GM23338 (cell line): ENCODE data around the gene CA7. TPM values are rescaled to one million over a fixed set of nuclear protein-coding genes. Genes with fewer than 3 reads are reported as not detected.
A peak's percentile ranks its signal among the peaks of the same experiment; 100 is the strongest.

Experiments
- ATAC-seq: fragments of 200-7000 bp; cut with Tn5 transposase; 3 replicates; pipeline ENCODE4 v1.9.1; 2020
- DNase-seq: peaks from one replicate; pipeline ENCODE4 v3.0.0-alpha.2; 2015; ENCODE audit warnings: low spot score
- H2AFZ ChIP-seq: fragments of 200-600 bp; sonication (generic); 2 replicates; pipeline ENCODE4 v1.8.0; 2016; ENCODE audit warnings: antibody characterized with exemption, mild to moderate bottlenecking, moderate library complexity
- H3F3A ChIP-seq: fragments of 200-600 bp; sonication (generic); replicated peaks from 2 replicates; pipeline ENCODE4 v1.8.0; 2017; ENCODE audit warnings: antibody characterized with exemption, mixed run types, low read depth
- H3K27ac ChIP-seq: fragments of 200-600 bp; sonication (generic); 2 replicates; pipeline ENCODE4 v1.6.1; 2016; ENCODE audit warnings: low read depth
- H3K27me3 ChIP-seq: fragments of 200-600 bp; sonication (generic); 2 replicates; pipeline ENCODE4 v1.8.0; 2016; ENCODE audit warnings: mild to moderate bottlenecking, mixed run types, moderate library complexity; ENCODE audit not compliant: insufficient read depth
- H3K36me3 ChIP-seq: fragments of 200-600 bp; sonication (generic); 2 replicates; pipeline ENCODE4 v1.8.0; 2016; ENCODE audit warnings: mild to moderate bottlenecking; ENCODE audit not compliant: insufficient read depth
- H3K4me1 ChIP-seq: fragments of 200-600 bp; sonication (generic); 2 replicates; pipeline ENCODE4 v1.8.0; 2016; ENCODE audit warnings: mild to moderate bottlenecking, moderate library complexity; ENCODE audit not compliant: insufficient read depth
- H3K4me2 ChIP-seq: fragments of 200-600 bp; sonication (generic); 2 replicates; pipeline ENCODE4 v1.7.1; 2017; ENCODE audit warnings: mixed run types
- H3K4me3 ChIP-seq: fragments of 200-600 bp; sonication (generic); 2 replicates; pipeline ENCODE4 v1.6.1; 2016; ENCODE audit warnings: mixed run types
- H3K79me2 ChIP-seq: fragments of 200-600 bp; sonication (generic); replicated peaks from 2 replicates; pipeline ENCODE4 v1.8.0; 2017; ENCODE audit warnings: mild to moderate bottlenecking; ENCODE audit not compliant: insufficient read depth
- H3K9me2 ChIP-seq: fragments of 200-600 bp; sonication (generic); 2 replicates; pipeline ENCODE4 v1.8.0; 2017; ENCODE audit not compliant: insufficient read depth
- H4K20me1 ChIP-seq: fragments of 200-600 bp; sonication (generic); replicated peaks from 2 replicates; pipeline ENCODE4 v1.8.0; 2017; ENCODE audit warnings: mild to moderate bottlenecking; ENCODE audit not compliant: insufficient read depth
- H3K27ac Mint-ChIP-seq: 2 replicates; pipeline ENCODE4 v1.8.0; 2020; ENCODE audit warnings: inconsistent platforms, mild to moderate bottlenecking, moderate library complexity, mixed read lengths
- H3K27me3 Mint-ChIP-seq: 3 replicates; pipeline ENCODE4 v1.8.0; 2022; ENCODE audit warnings: low read depth, mild to moderate bottlenecking, moderate library complexity, mixed read lengths, inconsistent platforms; ENCODE audit not compliant: insufficient read depth, poor library complexity
- H3K36me3 Mint-ChIP-seq: 3 replicates; pipeline ENCODE4 v1.8.0; 2021; ENCODE audit warnings: low read depth, mild to moderate bottlenecking, inconsistent platforms, moderate library complexity, mixed read lengths
- H3K4me1 Mint-ChIP-seq: 3 replicates; pipeline ENCODE4 v1.8.0; 2020; ENCODE audit warnings: mild to moderate bottlenecking, inconsistent platforms, mixed read lengths
- H3K4me3 Mint-ChIP-seq: 3 replicates; pipeline ENCODE4 v1.8.0; 2021; ENCODE audit warnings: moderate library complexity, mild to moderate bottlenecking, inconsistent platforms, mixed read lengths
- H3K9me3 Mint-ChIP-seq: 3 replicates; pipeline ENCODE4 v1.8.0; 2020; ENCODE audit warnings: moderate library complexity, mild to moderate bottlenecking, inconsistent platforms, mixed read lengths
- CREB1 ChIP-seq: fragments of 250-450 bp; sonication (Bioruptor Pico); IDR thresholded peaks from 2 replicates; pipeline ENCODE4 v1.5.0; 2020; ENCODE audit warnings: low read depth, mild to moderate bottlenecking, moderate library complexity
- EZH2 ChIP-seq: fragments of 200-600 bp; sonication (generic); IDR thresholded peaks from one replicate; pipeline ENCODE4 v1.8.0; 2017; ENCODE audit warnings: antibody characterized with exemption, mild to moderate bottlenecking, low read depth; ENCODE audit not compliant: unreplicated experiment
- EZH2phosphoT487 ChIP-seq: fragments of 200-600 bp; sonication (generic); IDR thresholded peaks from one replicate; pipeline ENCODE4 v1.8.1; 2018; ENCODE audit warnings: antibody characterized with exemption; ENCODE audit not compliant: unreplicated experiment
- JUNB ChIP-seq: IDR thresholded peaks from one replicate; pipeline ENCODE4 v1.6.1; 2016; ENCODE audit warnings: antibody characterized with exemption; ENCODE audit not compliant: unreplicated experiment
- NANOG ChIP-seq: IDR thresholded peaks from 2 replicates; pipeline ENCODE4 v1.6.1; 2016; ENCODE audit warnings: antibody characterized with exemption, borderline replicate concordance
- REST ChIP-seq: IDR thresholded peaks from one replicate; pipeline ENCODE4 v1.6.1; 2018; ENCODE audit warnings: antibody characterized with exemption; ENCODE audit not compliant: unreplicated experiment
- STAT1 ChIP-seq: IDR thresholded peaks from one replicate; pipeline ENCODE4 v1.6.1; 2016; ENCODE audit warnings: antibody characterized with exemption; ENCODE audit not compliant: unreplicated experiment
- ZNF114 ChIP-seq: fragments of 250-450 bp; sonication (Bioruptor Pico); IDR thresholded peaks from 2 replicates; pipeline ENCODE4 v1.5.0; 2020; ENCODE audit warnings: mild to moderate bottlenecking, moderate library complexity
- ZNF462 ChIP-seq: fragments of 250-450 bp; sonication (Bioruptor Pico); IDR thresholded peaks from 2 replicates; pipeline ENCODE4 v1.5.0; 2020; ENCODE audit warnings: mild to moderate bottlenecking, moderate library complexity
- polyA plus RNA-seq: library from polyadenylated mRNA; unstranded; fragments of >200 nt; fragmentation: Nextera tagmentation; extraction: Ambion mirVana; gene quantifications from 2 replicates; pipeline ENCODE4 v1.2.1, GENCODE V29; 2016
- total RNA-seq: library from RNA; depleted of rRNA; stranded (reverse); fragments of >200 nt; shearing (Covaris generic); gene quantifications from 2 replicates; pipeline ENCODE4 v1.2.3, GENCODE V29; 2014
- TF ChIP-seq, protein P1 (sequence below), 2 experiments: fragments of 200-600 bp in 1 of 2; sonication (generic) in 1 of 2; conservative IDR thresholded peaks; 2 replicates each; pipeline versions ENCODE4 v1.5.1 to v1.6.1; 2016 to 2017; ENCODE audit warnings: antibody characterized with exemption in 2 of 2, low read depth in 2 of 2, mild to moderate bottlenecking in 2 of 2, moderate library complexity in 1 of 2

Gene CA7
- total and polyA plus RNA-seq, 2 experiments from 2014 or later, result 2.1 to 2.8 TPM

- Mint-ChIP-seq H3K4me1 (peaks cover 16% of the 10 kb centered on the region), H3K27me3 (peaks cover 40% of the 10 kb centered on the region), H3K27ac (no peak overlapping the region), H3K36me3 (no peaks in the 10 kb centered on the region), H3K4me3 (peak overlapping the region; percentile 76; the same call in 2 of the 3 replicates), H3K9me3 (no peaks in the 10 kb centered on the region; the same call in 2 of the 3 replicates)
- no peak for ATAC-seq
- Histone ChIP-seq H4K20me1 (no peaks in the 10 kb centered on the region), H3K9me2 (no peaks in the 10 kb centered on the region; the same call in 1 of the 2 replicates), H2AFZ (no peak overlapping the region), H3K4me3 (no peak overlapping the region), H3K36me3 (no peaks in the 10 kb centered on the region), H3K27me3 (peaks cover 51% of the 10 kb centered on the region), H3F3A (0 out of 2 replicates have a peak, but pooled peaks cover 6% of the 10 kb centered on the region), H3K27ac (no peak overlapping the region), H3K4me2 (peak overlapping the region; percentile 86; the same call in 1 of the 2 replicates), H3K4me1 (no peaks in the 10 kb centered on the region; the same call in 1 of the 2 replicates), H3K79me2 (no peaks in the 10 kb centered on the region)
- TF ChIP-seq EZH2phosphoT487, result no peak
- no peak for TF ChIP-seq EZH2
- TF ChIP-seq, protein P1, sequence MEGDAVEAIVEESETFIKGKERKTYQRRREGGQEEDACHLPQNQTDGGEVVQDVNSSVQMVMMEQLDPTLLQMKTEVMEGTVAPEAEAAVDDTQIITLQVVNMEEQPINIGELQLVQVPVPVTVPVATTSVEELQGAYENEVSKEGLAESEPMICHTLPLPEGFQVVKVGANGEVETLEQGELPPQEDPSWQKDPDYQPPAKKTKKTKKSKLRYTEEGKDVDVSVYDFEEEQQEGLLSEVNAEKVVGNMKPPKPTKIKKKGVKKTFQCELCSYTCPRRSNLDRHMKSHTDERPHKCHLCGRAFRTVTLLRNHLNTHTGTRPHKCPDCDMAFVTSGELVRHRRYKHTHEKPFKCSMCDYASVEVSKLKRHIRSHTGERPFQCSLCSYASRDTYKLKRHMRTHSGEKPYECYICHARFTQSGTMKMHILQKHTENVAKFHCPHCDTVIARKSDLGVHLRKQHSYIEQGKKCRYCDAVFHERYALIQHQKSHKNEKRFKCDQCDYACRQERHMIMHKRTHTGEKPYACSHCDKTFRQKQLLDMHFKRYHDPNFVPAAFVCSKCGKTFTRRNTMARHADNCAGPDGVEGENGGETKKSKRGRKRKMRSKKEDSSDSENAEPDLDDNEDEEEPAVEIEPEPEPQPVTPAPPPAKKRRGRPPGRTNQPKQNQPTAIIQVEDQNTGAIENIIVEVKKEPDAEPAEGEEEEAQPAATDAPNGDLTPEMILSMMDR (conservative IDR thresholded peaks at IDR 0.05; ENCODE audit: low read depth in 2 of 2), result no peak
- TF ChIP-seq ZNF462, result no peak
- no peak for TF ChIP-seq REST
- no peak for TF ChIP-seq JUNB
- no peak for TF ChIP-seq ZNF114 (CRISPR knock-in tag)
- no peak for TF ChIP-seq NANOG
- no peak for TF ChIP-seq CREB1 (CRISPR knock-in tag)
- TF ChIP-seq STAT1, result no peak
- no peak for DNase-seq
Measured at GRCh38 chr16:66845791-66846221, 1.6 kb downstream of the CA7 start.
